Stomach smooth muscle (tissue), 2 donors: ENCODE measurements around the gene HINT2.
A peak's percentile ranks its signal among the peaks of the same experiment; 100 is the strongest.

Source experiments
- H3K27ac ChIP-seq: one replicate; pipeline ENCODE4 v1.7.0; 2013; ENCODE audit warnings: mild to moderate bottlenecking, low read length, inconsistent platforms
- H3K27me3 ChIP-seq, 2 donors: one replicate each; pipeline ENCODE4 v1.7.0; 2013; ENCODE audit warnings: low read length in 2 of 2; ENCODE audit not compliant: insufficient read depth in 2 of 2, control insufficient read depth in 1 of 2
- H3K36me3 ChIP-seq, 2 donors: one replicate each; pipeline ENCODE4 v1.7.0; 2013; ENCODE audit warnings: low read length in 2 of 2; ENCODE audit not compliant: control insufficient read depth in 2 of 2, insufficient read depth in 2 of 2
- H3K4me1 ChIP-seq: one replicate; pipeline ENCODE4 v1.7.0; 2013; ENCODE audit warnings: low read length; ENCODE audit not compliant: control insufficient read depth, insufficient read depth
- H3K4me3 ChIP-seq, 2 donors: one replicate each; pipeline ENCODE4 v1.7.0; 2013; ENCODE audit warnings: low read length in 2 of 2
- H3K9ac ChIP-seq, 2 donors: one replicate each; pipeline ENCODE4 v1.7.0; 2013; ENCODE audit warnings: low read length in 2 of 2, mild to moderate bottlenecking in 1 of 2
- H3K9me3 ChIP-seq, 2 donors: one replicate each; pipeline ENCODE4 v1.7.0; 2013; ENCODE audit warnings: low read length in 2 of 2; ENCODE audit not compliant: control insufficient read depth in 2 of 2
- donor health status: healthy.
- donor health status: Pancreatic carcinoma.

Gene HINT2

GRCh38 chr9:35810122-35810521, 4.7 kb downstream of the HINT2 start:
- Histone ChIP-seq H3K4me1 (peaks cover 37% of the 10 kb centered on the region), H3K27ac (peak overlapping the region; percentile 93), H3K9me3 (no peaks in the 10 kb centered on the region), H3K36me3 (peaks cover 30 to 37% of the 10 kb centered on the region in 2 donors), H3K9ac (no peak overlapping the region), H3K27me3 (no peaks in the 10 kb centered on the region), H3K4me3 (no peak overlapping the region)

- peaks cover 30 to 40% of the 10 kb centered on the region in 2 donors for H3K36me3 ChIP-seq
- H3K9ac ChIP-seq = no peak overlapping the region
- no peaks in the 10 kb centered on the region for H3K9me3 ChIP-seq
- no peak overlapping the region for H3K4me3 ChIP-seq
- H3K27me3 ChIP-seq = no peaks in the 10 kb centered on the region
- H3K4me1 ChIP-seq = peaks cover 26% of the 10 kb centered on the region
- no peak overlapping the region for H3K27ac ChIP-seq
These were observed 6.4 kb downstream of the HINT2 start for GRCh38 chr9:35808433-35808832.

DNA sequence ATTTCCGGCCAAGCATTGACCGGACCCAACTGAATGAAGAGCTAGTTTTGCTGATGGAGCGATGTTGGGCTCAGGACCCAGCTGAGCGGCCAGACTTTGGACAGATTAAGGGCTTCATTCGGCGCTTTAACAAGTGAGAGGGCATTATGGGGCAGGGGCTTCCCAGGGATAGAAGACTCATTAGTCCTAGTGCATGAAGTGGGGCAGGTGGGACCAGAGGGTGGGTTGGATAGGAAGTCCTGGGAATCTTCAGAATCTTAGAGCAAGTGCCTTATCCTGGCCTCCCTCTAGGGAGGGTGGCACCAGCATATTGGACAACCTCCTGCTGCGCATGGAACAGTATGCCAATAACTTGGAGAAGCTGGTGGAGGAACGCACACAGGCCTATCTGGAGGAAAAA, 8.7 kb downstream of the HINT2 start:
- Histone ChIP-seq H3K36me3 (peaks cover 43 to 51% of the 10 kb centered on the region in 2 donors), H3K27ac (no peak overlapping the region), H3K4me1 (peaks cover 6% of the 10 kb centered on the region), H3K9me3 (no peaks in the 10 kb centered on the region), H3K4me3 (no peak overlapping the region), H3K27me3 (no peaks in the 10 kb centered on the region), H3K9ac (no peak overlapping the region)

- Histone ChIP-seq H3K27ac (no peak overlapping the region), H3K4me3 (no peak overlapping the region), H3K36me3 (peaks cover 26 to 42% of the 10 kb centered on the region in 2 donors), H3K9ac (no peak overlapping the region), H3K9me3 (no peaks in the 10 kb centered on the region), H3K4me1 (no peaks in the 10 kb centered on the region), H3K27me3 (no peaks in the 10 kb centered on the region)
These were observed 13.3 kb downstream of the HINT2 start for GRCh38 chr9:35801328-35802128.

DNA sequence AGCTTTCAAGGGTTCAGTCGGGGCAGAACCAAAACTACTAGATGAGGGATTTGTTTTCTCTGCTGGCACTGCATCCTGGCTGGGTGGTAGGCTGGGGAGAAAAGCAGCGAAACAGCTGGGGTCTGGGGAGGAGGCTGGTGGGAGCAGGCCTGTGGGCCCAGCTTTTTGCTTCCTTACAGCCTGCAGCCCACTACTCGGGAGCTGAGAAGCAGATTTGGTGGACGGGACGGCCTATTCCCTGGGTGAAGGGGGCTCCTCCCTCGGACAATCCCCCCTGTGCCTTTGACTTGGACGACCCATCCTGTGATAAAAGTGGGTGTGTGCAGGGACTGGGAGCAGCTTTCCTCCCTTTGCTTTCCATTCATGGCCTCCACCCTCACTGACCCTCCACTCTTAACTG, 14.3 kb downstream of the HINT2 start:
- Histone ChIP-seq H3K27ac (no peak overlapping the region), H3K4me3 (no peak overlapping the region), H3K9ac (no peak overlapping the region), H3K36me3 (peaks cover 20 to 33% of the 10 kb centered on the region in 2 donors), H3K9me3 (no peaks in the 10 kb centered on the region), H3K4me1 (no peaks in the 10 kb centered on the region), H3K27me3 (no peaks in the 10 kb centered on the region)

DNA sequence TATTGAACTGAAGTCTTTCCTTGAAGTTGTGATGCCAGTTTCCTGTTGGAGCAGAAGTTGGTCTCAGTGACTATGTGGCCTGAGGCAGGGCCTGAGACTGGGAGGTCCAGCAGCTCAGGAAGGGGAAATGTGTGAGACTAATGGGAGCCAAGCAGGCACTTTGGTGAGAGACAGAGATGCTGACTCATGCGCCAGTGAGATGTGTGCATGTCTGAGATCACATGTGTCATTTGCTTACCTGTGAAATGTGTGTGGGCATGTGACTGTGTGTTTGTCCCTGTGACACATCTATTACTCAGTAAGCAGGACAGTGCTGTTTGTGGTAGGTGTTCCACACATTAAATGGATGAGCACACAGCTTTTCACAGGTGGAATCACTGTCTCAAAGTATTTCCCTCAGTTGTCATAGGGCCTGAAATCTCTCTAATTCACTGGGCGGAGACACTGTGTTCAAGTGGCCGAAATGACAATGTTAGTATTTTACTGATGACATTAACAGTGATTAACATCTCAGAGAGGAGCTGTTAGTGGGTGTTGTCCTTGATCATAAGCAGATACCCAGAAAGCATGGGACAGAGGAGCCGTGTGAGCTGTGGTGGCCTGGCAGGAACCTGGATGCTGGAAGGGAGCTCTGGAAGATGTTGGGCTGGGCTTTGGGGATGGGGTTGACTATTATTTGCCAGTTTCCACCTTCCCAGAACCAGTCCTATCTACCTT, 16.0 kb downstream of the HINT2 start:
- Histone ChIP-seq H3K36me3 (peaks cover 20 to 26% of the 10 kb centered on the region in 2 donors), H3K4me1 (peaks cover 13% of the 10 kb centered on the region), H3K27ac (no peak overlapping the region), H3K9me3 (no peaks in the 10 kb centered on the region), H3K27me3 (no peaks in the 10 kb centered on the region), H3K9ac (no peak overlapping the region), H3K4me3 (no peak overlapping the region)

- Histone ChIP-seq H3K9ac (no peak overlapping the region), H3K27ac (no peak overlapping the region), H3K4me3 (no peak overlapping the region), H3K36me3 (peaks cover 18 to 24% of the 10 kb centered on the region in 2 donors), H3K4me1 (peaks cover 26% of the 10 kb centered on the region), H3K27me3 (no peaks in the 10 kb centered on the region), H3K9me3 (no peaks in the 10 kb centered on the region)
These were observed 17.3 kb downstream of the HINT2 start for GRCh38 chr9:35797311-35798109.

- Histone ChIP-seq H3K9me3 (no peaks in the 10 kb centered on the region), H3K27ac (no peak overlapping the region), H3K27me3 (no peaks in the 10 kb centered on the region), H3K4me1 (peaks cover 36% of the 10 kb centered on the region), H3K9ac (no peak overlapping the region), H3K4me3 (no peak overlapping the region), H3K36me3 (peaks cover 5 to 11% of the 10 kb centered on the region in 2 donors)
These were observed 19.1 kb downstream of the HINT2 start for GRCh38 chr9:35795695-35796094.

GRCh38 chr9:35793461-35793860, 21.4 kb downstream of the HINT2 start:
- Histone ChIP-seq H3K9me3 (no peaks in the 10 kb centered on the region), H3K9ac (peak overlapping the region; percentile 16 to 55), H3K4me1 (peaks cover 40% of the 10 kb centered on the region), H3K27ac (peak overlapping the region; percentile 37), H3K27me3 (no peaks in the 10 kb centered on the region), H3K36me3 (no peaks in the 10 kb centered on the region), H3K4me3 (peak overlapping the region in 1 of 2 donors; percentile 78)

- Histone ChIP-seq H3K4me3 (peak overlapping the region; percentile 3 to 78), H3K9me3 (no peaks in the 10 kb centered on the region), H3K9ac (peak overlapping the region in 1 of 2 donors; percentile 16), H3K27me3 (no peaks in the 10 kb centered on the region), H3K27ac (no peak overlapping the region), H3K4me1 (peaks cover 40% of the 10 kb centered on the region), H3K36me3 (no peaks in the 10 kb centered on the region)
These were observed 22.0 kb downstream of the HINT2 start for GRCh38 chr9:35792826-35793225.
